A673 (cell line): ENCODE results near the gene RAB15.

Source experiments
- EZH2 ChIP-seq: fragments of 200-600 bp; sonication (generic); IDR thresholded peaks from 2 replicates; pipeline ENCODE4 v1.6.1; 2017; ENCODE audit warnings: borderline replicate concordance, low read depth, mild to moderate bottlenecking, mixed read lengths, antibody characterized with exemption, low read length; ENCODE audit not compliant: poor library complexity, severe bottlenecking
- TF ChIP-seq, protein P1 (sequence below): fragments of 300-800, 200-600 bp; sonication (generic); conservative IDR thresholded peaks from 2 replicates; pipeline ENCODE4 v1.5.1; 2017; ENCODE audit warnings: low read depth, mild to moderate bottlenecking, antibody characterized with exemption, low read length, moderate library complexity, mixed read lengths

DNA sequence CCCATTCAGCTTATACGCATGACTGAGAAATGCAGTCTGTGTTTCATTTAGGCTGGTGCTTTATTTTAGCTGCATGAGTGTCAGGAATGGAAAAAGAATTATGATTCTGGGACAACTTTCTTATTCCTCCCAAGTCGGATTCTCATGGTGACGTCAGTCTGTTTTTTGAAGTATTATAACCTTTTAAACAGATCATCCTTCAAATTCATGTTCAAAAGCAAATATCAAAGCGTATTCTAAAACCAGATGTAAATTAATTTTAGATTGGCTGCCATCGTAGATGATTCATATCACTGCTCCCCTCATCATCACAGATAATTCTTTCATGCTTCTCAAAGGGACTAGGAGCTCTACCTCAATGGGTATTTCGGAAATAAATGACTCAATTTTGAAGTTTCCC is 29.6 kb upstream of the RAB15 start:
- TF ChIP-seq, protein P1, sequence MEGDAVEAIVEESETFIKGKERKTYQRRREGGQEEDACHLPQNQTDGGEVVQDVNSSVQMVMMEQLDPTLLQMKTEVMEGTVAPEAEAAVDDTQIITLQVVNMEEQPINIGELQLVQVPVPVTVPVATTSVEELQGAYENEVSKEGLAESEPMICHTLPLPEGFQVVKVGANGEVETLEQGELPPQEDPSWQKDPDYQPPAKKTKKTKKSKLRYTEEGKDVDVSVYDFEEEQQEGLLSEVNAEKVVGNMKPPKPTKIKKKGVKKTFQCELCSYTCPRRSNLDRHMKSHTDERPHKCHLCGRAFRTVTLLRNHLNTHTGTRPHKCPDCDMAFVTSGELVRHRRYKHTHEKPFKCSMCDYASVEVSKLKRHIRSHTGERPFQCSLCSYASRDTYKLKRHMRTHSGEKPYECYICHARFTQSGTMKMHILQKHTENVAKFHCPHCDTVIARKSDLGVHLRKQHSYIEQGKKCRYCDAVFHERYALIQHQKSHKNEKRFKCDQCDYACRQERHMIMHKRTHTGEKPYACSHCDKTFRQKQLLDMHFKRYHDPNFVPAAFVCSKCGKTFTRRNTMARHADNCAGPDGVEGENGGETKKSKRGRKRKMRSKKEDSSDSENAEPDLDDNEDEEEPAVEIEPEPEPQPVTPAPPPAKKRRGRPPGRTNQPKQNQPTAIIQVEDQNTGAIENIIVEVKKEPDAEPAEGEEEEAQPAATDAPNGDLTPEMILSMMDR: no peak
- TF ChIP-seq EZH2: no peak
